Measurements from ENCODE around the gene GLDN. TPM values are rescaled to one million over a fixed set of nuclear protein-coding genes. Genes with fewer than 3 reads are reported as not detected.

Gene GLDN
- polyA plus RNA-seq, 2 of the 4 experiments (the other 2 are of a cell fraction): 0.03 to 0.25 TPM

- TF ChIP-seq ESRRA (IDR thresholded peaks at IDR 0.05; ENCODE audit: borderline replicate concordance, low read length) (no peak), JUN (IDR thresholded peaks at IDR 0.05) (no peak), FOSL2 (IDR thresholded peaks at IDR 0.05) (no peak), FOSL2 (CRISPR knock-in tag; IDR thresholded peaks at IDR 0.05) (no peak), HOXB13 (CRISPR knock-in tag; IDR thresholded peaks at IDR 0.05; ENCODE audit: low read depth) (no peak)
These were observed 29.8 kb downstream of the GLDN start (continued) for GRCh38 chr15:51371266-51371665.

GRCh38 chr15:51374131-51374530, 32.7 kb downstream of the GLDN start:
- ChIA-PET POLR2A (no interaction called here), CTCF (interaction anchor here (0.8 to 10.6 kb wide), 9 partner anchors 8 to 211 kb away, joined by 3 to 228 read pairs (median 3); no protein-coding TSS in a partner anchor)
- Histone ChIP-seq H3K4me1 (peaks cover 12% of the 10 kb centered on the region), H3K4me2 (no peak overlapping the region), H3K9me3 (no peaks in the 10 kb centered on the region), H3K4me3 (no peak overlapping the region), H3K27ac (no peak overlapping the region)
- no peak for FAIRE-seq
- no peak for DNase-seq (ENCODE audit: low read depth in 1 of 2, low spot score in 1 of 2)
- no peak for ATAC-seq
- TF ChIP-seq RNF2 (IDR thresholded peaks at IDR 0.05; ENCODE audit: borderline replicate concordance, low read depth): no peak
- no peak for TF ChIP-seq SMC3 (IDR thresholded peaks at IDR 0.05)
- no peak for TF ChIP-seq EP300 (IDR thresholded peaks at IDR 0.05)

GRCh38 chr15:51375966-51376640, 34.6 kb downstream of the GLDN start:
- FAIRE-seq (no peak), ATAC-seq (no peak; a peak in 1 of 6 replicates)

GRCh38 chr15:51377038-51377786, 35.8 kb downstream of the GLDN start:
- no peak overlapping the region for H3K27ac ChIP-seq
- DNase-seq (ENCODE audit: low read depth in 1 of 2, low spot score in 1 of 2) (no peak), FAIRE-seq (no peak), ATAC-seq (no peak)
- H3K9me3 ChIP-seq: no peaks in the 10 kb centered on the region
- WGBS (ENCODE audit: missing lambda C conversion rate): 72% methylated on average over 15 of the region's 15 CpGs
- ChIA-PET POLR2A (no interaction called here), CTCF (interaction anchor here (1.0 to 10.6 kb wide), 9 partner anchors 8 to 214 kb away, joined by 3 to 228 read pairs (median 62); no protein-coding TSS in a partner anchor)
- no peaks in the 10 kb centered on the region for H3K4me1 ChIP-seq
- H3K4me3 ChIP-seq: no peak overlapping the region
- no peak overlapping the region for H3K4me2 ChIP-seq
- TF ChIP-seq FOSB (CRISPR knock-in tag; IDR thresholded peaks at IDR 0.05): no peak
- no peak for TF ChIP-seq MAZ (IDR thresholded peaks at IDR 0.05; ENCODE audit: borderline replicate concordance, low read depth, low read length)
- TF ChIP-seq FOSL2 (IDR thresholded peaks at IDR 0.05): no peak
- no peak for TF ChIP-seq FOSL2 (CRISPR knock-in tag; IDR thresholded peaks at IDR 0.05)
- TF ChIP-seq RARB (CRISPR knock-in tag; IDR thresholded peaks at IDR 0.05): no peak
- no peak for TF ChIP-seq HMGXB4 (CRISPR knock-in tag; IDR thresholded peaks at IDR 0.05; ENCODE audit: borderline replicate concordance)
- TF ChIP-seq EP300 (IDR thresholded peaks at IDR 0.05): no peak
- TF ChIP-seq ELK1 (IDR thresholded peaks at IDR 0.05; ENCODE audit: low read depth, low read length): no peak
- TF ChIP-seq PHF8 (IDR thresholded peaks at IDR 0.05; ENCODE audit: borderline replicate concordance, low read depth): no peak

More at GRCh38 chr15:51375966-51376640, 34.6 kb downstream of the GLDN start:
- no peak for TF ChIP-seq MYC (IDR thresholded peaks at IDR 0.05; ENCODE audit: borderline replicate concordance, low read length)
- no peak for TF ChIP-seq TP53 (CRISPR knock-in tag; IDR thresholded peaks at IDR 0.05)
- TF ChIP-seq E2F6 (IDR thresholded peaks at IDR 0.05; ENCODE audit: borderline replicate concordance, low read depth): no peak
- no peak for TF ChIP-seq CBX8 (IDR thresholded peaks at IDR 0.05)
- no peak for TF ChIP-seq CHD2 (IDR thresholded peaks at IDR 0.05; ENCODE audit: low read length, partially characterized antibody)
- TF ChIP-seq ZC3H11A (IDR thresholded peaks at IDR 0.05): no peak
- TF ChIP-seq USF2 (IDR thresholded peaks at IDR 0.05): no peak
- no peak for TF ChIP-seq HEYL (CRISPR knock-in tag; IDR thresholded peaks at IDR 0.05)
- no peak for TF ChIP-seq JUN (IDR thresholded peaks at IDR 0.05)
- TF ChIP-seq RFX5 (IDR thresholded peaks at IDR 0.05): no peak
- TF ChIP-seq GATA3 (IDR thresholded peaks at IDR 0.05; ENCODE audit: borderline replicate concordance): no peak
- no peak for TF ChIP-seq PHF8 (IDR thresholded peaks at IDR 0.05; ENCODE audit: borderline replicate concordance, low read depth)
- TF ChIP-seq RCOR1 (IDR thresholded peaks at IDR 0.05; ENCODE audit: low read depth, low read length): no peak
- no peak for TF ChIP-seq MAFK (IDR thresholded peaks at IDR 0.05; ENCODE audit: partially characterized antibody)
- no peak for DNase-seq (ENCODE audit: low read depth in 1 of 2, low spot score in 1 of 2)
- H3K4me2 ChIP-seq: no peak overlapping the region
- H3K9me3 ChIP-seq: no peaks in the 10 kb centered on the region
- no peak overlapping the region for H3K4me3 ChIP-seq
- POLR2A ChIA-PET: no interaction called here
- 39% methylated on average over 3 of the region's 3 CpGs for WGBS (ENCODE audit: missing lambda C conversion rate)
- no peaks in the 10 kb centered on the region for H3K4me1 ChIP-seq
- CTCF ChIA-PET: interaction anchor here (1.0 to 10.6 kb wide), 8 partner anchors 11 to 213 kb away, joined by 3 to 228 read pairs (median 44); no protein-coding TSS in a partner anchor
- no peak overlapping the region for H3K27ac ChIP-seq
